Left ventricle myocardium inferior (tissue), 1 donor: ENCODE measurements around the gene CAV1. TPM values are rescaled to one million over a fixed set of nuclear protein-coding genes. Genes with fewer than 3 reads are reported as not detected.

ENCODE experiments used
- DNase-seq: peaks from one replicate; pipeline ENCODE4 v3.0.0-alpha.2; 2020
- H3K27ac ChIP-seq: fragments of 200-600 bp; replicated peaks from 2 replicates; pipeline ENCODE4 v1.8.0; 2021
- H3K27me3 ChIP-seq: fragments of 200-600 bp; 2 replicates; pipeline ENCODE4 v1.8.0; 2021; ENCODE audit warnings: low read depth
- H3K36me3 ChIP-seq: fragments of 200-600 bp; 2 replicates; pipeline ENCODE4 v1.8.0; 2021
- H3K4me1 ChIP-seq: fragments of 200-600 bp; 2 replicates; pipeline ENCODE4 v1.8.0; 2021
- H3K4me3 ChIP-seq: fragments of 200-600 bp; 2 replicates; pipeline ENCODE4 v1.8.0; 2021; ENCODE audit warnings: mild to moderate bottlenecking, moderate library complexity
- H3K9me3 ChIP-seq: fragments of 200-600 bp; replicated peaks from 2 replicates; pipeline ENCODE4 v1.8.0; 2021
- intact Hi-C: fragments of 100-400 bp; cut with micrococcal nuclease; formaldehyde crosslinking; loops from one replicate; pipeline ENCODE4 v1.11.0; 2022
- total RNA-seq: library from RNA; stranded (reverse); fragmentation: NEBNext Ultra II Directional; extraction: Animal tissue kit (Norgen Biotek cat#: 25700); gene quantifications from one replicate; pipeline ENCODE4 v1.2.1, GENCODE V29; 2021
- TF ChIP-seq, protein P1 (sequence below): fragments of 200-600 bp; IDR thresholded peaks from 2 replicates; pipeline ENCODE4 v1.8.0; 2021; ENCODE audit warnings: antibody characterized with exemption, mild to moderate bottlenecking, borderline replicate concordance
- donor health status: DM: no; HTN: yes; CAD: no; lungs with severe emphysema.

The CAV1 gene
- total RNA-seq, 1 donor from 2014 or later = 266 TPM

DNA sequence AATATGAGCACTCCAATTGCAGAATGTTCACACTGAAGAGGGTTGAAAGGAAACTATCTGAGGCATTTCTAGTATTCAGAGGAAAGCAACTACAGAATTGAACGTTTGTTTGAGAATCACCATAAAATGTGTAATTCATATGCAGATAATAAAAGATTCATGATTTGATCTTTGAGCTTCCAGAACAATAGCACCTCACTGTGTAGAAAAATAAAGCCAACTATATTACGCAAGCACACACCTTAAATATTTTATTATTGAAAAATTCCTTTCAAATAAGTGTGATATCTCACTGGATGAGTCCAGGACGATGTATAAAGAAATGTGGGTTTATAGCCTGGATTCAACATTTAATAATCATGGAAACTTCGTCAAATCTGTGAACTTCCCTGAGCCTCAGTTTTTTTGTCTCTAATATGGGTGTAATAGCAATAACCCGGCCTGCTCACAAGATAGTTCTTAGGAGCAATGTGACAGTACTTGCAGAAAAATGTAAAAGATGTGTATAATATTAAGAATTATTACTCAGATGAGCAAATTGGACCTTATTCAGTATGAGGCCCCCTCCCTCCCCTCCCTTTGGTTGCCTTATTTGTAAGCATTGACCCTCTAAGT lies 36.8 kb upstream of the CAV1 start:
- no peaks in the 10 kb centered on the region for H3K36me3 ChIP-seq
- TF ChIP-seq, protein P1, sequence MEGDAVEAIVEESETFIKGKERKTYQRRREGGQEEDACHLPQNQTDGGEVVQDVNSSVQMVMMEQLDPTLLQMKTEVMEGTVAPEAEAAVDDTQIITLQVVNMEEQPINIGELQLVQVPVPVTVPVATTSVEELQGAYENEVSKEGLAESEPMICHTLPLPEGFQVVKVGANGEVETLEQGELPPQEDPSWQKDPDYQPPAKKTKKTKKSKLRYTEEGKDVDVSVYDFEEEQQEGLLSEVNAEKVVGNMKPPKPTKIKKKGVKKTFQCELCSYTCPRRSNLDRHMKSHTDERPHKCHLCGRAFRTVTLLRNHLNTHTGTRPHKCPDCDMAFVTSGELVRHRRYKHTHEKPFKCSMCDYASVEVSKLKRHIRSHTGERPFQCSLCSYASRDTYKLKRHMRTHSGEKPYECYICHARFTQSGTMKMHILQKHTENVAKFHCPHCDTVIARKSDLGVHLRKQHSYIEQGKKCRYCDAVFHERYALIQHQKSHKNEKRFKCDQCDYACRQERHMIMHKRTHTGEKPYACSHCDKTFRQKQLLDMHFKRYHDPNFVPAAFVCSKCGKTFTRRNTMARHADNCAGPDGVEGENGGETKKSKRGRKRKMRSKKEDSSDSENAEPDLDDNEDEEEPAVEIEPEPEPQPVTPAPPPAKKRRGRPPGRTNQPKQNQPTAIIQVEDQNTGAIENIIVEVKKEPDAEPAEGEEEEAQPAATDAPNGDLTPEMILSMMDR = no peak
- H3K27ac ChIP-seq = no peak overlapping the region
- H3K9me3 ChIP-seq = no peaks in the 10 kb centered on the region
- H3K27me3 ChIP-seq = no peaks in the 10 kb centered on the region
- no peak overlapping the region for H3K4me3 ChIP-seq
- DNase-seq = no peak
- intact Hi-C loops = no loop called here
- peaks cover 47% of the 10 kb centered on the region for H3K4me1 ChIP-seq

DNA sequence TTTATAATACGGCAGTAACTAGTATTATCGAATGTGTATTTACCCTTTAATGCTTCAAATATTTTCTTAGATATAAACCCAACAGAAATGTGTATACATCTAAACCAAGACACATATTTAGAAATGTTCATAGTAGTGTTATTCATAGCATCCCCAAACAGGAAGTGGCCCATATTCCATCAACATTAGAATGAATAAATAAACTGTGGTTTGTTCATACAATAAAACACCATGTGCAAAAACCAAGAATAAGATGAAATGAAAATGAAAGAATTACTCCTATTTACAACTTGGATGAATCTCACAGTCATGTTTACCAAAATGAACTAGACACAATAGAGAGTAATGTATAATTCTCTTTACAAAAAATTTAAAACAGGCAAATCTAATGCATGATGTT lies 34.5 kb upstream of the CAV1 start:
- TF ChIP-seq, protein P1 = no peak
- Histone ChIP-seq H3K9me3 (no peaks in the 10 kb centered on the region), H3K4me1 (peaks cover 61% of the 10 kb centered on the region), H3K27ac (peak overlapping the region; percentile 61), H3K27me3 (no peaks in the 10 kb centered on the region), H3K4me3 (no peak overlapping the region), H3K36me3 (no peaks in the 10 kb centered on the region)
- no peak for DNase-seq
- intact Hi-C loops = loop anchor here (10.0 kb wide), 1 partner anchor 46 kb away; no protein-coding TSS in a partner anchor

DNA sequence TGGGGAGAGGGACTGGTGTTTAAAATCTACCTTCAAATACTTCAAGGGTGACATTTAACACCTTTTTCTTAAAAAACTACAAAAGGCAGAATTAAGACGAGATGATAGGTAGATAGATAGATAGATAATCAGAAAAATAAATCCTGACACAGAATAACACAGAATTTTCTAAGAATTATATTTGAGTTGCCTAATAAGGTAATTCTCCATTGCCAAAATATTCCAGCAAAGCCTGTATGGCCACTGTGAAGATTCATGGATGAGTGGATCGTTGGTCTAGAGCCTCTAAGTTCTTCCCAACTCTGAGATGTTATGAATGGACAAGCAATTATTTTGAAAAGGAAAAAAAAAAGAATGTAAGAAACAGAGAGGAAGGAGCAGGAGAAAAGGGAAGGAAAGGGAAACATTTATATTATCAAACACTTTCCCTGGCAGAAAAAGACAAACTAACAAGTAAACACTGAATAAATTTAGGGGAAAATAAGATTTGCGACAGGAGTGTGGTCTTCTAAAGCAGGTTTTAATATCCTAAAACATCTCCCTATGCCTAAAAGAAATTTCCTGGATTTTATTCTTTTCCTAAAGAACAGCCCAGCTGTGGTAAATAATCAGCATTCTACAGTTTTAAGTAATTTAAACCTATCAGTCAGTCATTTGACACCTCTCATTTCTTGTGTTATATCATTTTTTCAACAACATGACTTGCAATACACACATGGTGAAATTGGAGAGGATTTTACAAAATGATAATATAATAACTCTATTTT lies 32.8 kb upstream of the CAV1 start:
- Histone ChIP-seq H3K27ac (peak overlapping the region; percentile 20), H3K36me3 (no peaks in the 10 kb centered on the region), H3K4me1 (peaks cover 70% of the 10 kb centered on the region), H3K27me3 (no peaks in the 10 kb centered on the region), H3K9me3 (peaks cover 4% of the 10 kb centered on the region), H3K4me3 (no peak overlapping the region)
- DNase-seq = no peak
- TF ChIP-seq, protein P1 = no peak
- intact Hi-C loops = loop anchor here (10.0 kb wide), 1 partner anchor 47 kb away; no protein-coding TSS in a partner anchor

DNA sequence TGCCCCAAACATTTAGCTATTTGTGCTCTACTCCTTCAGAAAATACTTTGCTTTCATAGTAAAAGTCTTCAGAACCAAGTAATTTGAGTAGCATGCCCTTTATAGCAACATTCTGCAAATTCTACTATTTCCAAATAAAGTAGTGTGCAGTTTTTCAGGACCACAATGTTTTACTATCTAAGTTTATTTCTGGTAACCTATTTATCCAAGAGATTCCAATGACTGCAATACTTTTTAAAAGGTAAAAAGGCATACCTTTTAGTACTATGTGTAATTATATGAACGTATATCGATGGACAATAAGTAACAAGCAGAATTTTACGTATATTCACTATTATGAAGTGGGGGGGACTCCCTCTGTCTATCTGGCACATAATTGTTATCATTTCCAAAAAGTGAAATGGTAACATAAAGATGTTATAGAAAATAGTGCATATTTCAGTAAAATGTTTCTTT lies 32.2 kb upstream of the CAV1 start:
- Histone ChIP-seq H3K36me3 (no peaks in the 10 kb centered on the region), H3K4me1 (peaks cover 66% of the 10 kb centered on the region), H3K27ac (peak overlapping the region; percentile 20), H3K27me3 (no peaks in the 10 kb centered on the region), H3K9me3 (peaks cover 4% of the 10 kb centered on the region), H3K4me3 (no peak overlapping the region)
- no peak for DNase-seq
- intact Hi-C loops = loop anchor here (10.0 kb wide), 1 partner anchor 48 kb away; no protein-coding TSS in a partner anchor
- TF ChIP-seq, protein P1 = no peak

DNA sequence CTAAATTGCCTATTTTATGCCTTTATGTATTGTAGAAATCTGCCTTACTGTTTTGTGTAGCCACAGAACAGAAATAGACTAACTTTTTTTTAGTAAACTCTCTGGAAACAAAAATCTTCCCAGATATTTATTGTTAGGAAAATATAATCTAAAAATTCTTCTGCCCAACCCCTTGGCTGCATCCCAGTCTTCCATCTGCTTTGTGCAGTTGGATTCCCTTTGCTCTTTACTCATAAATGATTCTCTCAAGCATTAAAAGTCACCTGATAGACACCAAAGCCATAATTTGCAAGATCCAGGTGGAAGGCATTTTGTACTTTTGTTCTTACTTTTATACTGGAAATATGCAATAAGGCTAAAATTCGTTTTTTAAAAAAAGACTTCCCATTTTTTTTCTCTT lies 31.4 kb upstream of the CAV1 start:
- intact Hi-C loops = loop anchor here (10.0 kb wide), 1 partner anchor 49 kb away; no protein-coding TSS in a partner anchor
- H3K9me3 ChIP-seq = peaks cover 4% of the 10 kb centered on the region
- peak overlapping the region; percentile 20 for H3K27ac ChIP-seq
- no peaks in the 10 kb centered on the region for H3K27me3 ChIP-seq
- TF ChIP-seq, protein P1 = no peak
- DNase-seq = no peak
- no peaks in the 10 kb centered on the region for H3K36me3 ChIP-seq
- no peak overlapping the region for H3K4me3 ChIP-seq
- H3K4me1 ChIP-seq = peaks cover 61% of the 10 kb centered on the region
